Neuronal stem cell (in vitro differentiated cells): Measurements from ENCODE around the gene TTC33.
"Not testable (repeated sequence)": the region's sequence is repeated elsewhere in the genome, so short reads cannot be mapped to it uniquely, and the experiment has no call there.

Source experiments
- DNase-seq: peaks from one replicate; pipeline ENCODE4 v3.0.0-alpha.2; 2013; ENCODE audit warnings: low spot score
- H2AFZ ChIP-seq: one replicate; pipeline ENCODE4 v1.6.1; 2013; ENCODE audit warnings: mild to moderate bottlenecking, low read length, inconsistent platforms
- H2AK5ac ChIP-seq: 2 replicates; pipeline ENCODE4 v1.6.1; 2013; ENCODE audit warnings: low read depth, mild to moderate bottlenecking, inconsistent platforms, low read length, moderate library complexity, mixed read lengths
- H2BK120ac ChIP-seq: 2 replicates; pipeline ENCODE4 v1.6.1; 2013; ENCODE audit warnings: low read depth, mild to moderate bottlenecking, inconsistent platforms, low read length, moderate library complexity, mixed read lengths
- H2BK12ac ChIP-seq: one replicate; pipeline ENCODE4 v1.6.1; 2013; ENCODE audit warnings: low read length, inconsistent platforms
- H2BK15ac ChIP-seq: 2 replicates; pipeline ENCODE4 v1.6.1; 2013; ENCODE audit warnings: mild to moderate bottlenecking, low read length, inconsistent platforms, mixed read lengths
- H2BK5ac ChIP-seq: one replicate; pipeline ENCODE4 v1.6.1; 2013; ENCODE audit warnings: inconsistent platforms, mild to moderate bottlenecking, low read length, moderate library complexity
- H3K14ac ChIP-seq: one replicate; pipeline ENCODE4 v1.6.1; 2013; ENCODE audit warnings: low read length, inconsistent platforms
- H3K18ac ChIP-seq: 2 replicates; pipeline ENCODE4 v1.6.1; 2013; ENCODE audit warnings: low read length, inconsistent platforms
- H3K23ac ChIP-seq: 2 replicates; pipeline ENCODE4 v1.6.1; 2013; ENCODE audit warnings: low read depth, mild to moderate bottlenecking, mixed read lengths, low read length, inconsistent platforms; ENCODE audit not compliant: poor library complexity
- H3K27ac ChIP-seq: replicated peaks from 3 replicates; pipeline ENCODE4 v1.5.1; 2013; ENCODE audit warnings: low read length, inconsistent platforms
- H3K27me3 ChIP-seq, 3 experiments: 2 replicates each; pipeline ENCODE4 v1.6.1; 2013; ENCODE audit warnings: low read length in 3 of 3, mild to moderate bottlenecking in 2 of 3, inconsistent platforms in 1 of 3, low read depth in 1 of 3, mixed read lengths in 1 of 3, moderate library complexity in 1 of 3; ENCODE audit not compliant: control insufficient read depth in 3 of 3, insufficient read depth in 3 of 3
- H3K36me3 ChIP-seq, 2 donors: replicated peaks in 1 of 2; 2 replicates each; pipeline ENCODE4 v1.6.1; 2013; ENCODE audit warnings: low read length in 2 of 2; ENCODE audit not compliant: control insufficient read depth in 2 of 2, insufficient read depth in 2 of 2
- H3K4ac ChIP-seq: 2 replicates; pipeline ENCODE4 v1.6.1; 2013; ENCODE audit warnings: inconsistent platforms, mild to moderate bottlenecking, low read length, moderate library complexity
- H3K4me1 ChIP-seq, 2 donors: 1 replicate in 1 of 2; 2 replicates in 1 of 2; pipeline ENCODE4 v1.6.1; 2013; ENCODE audit warnings: low read length in 2 of 2, low read depth in 1 of 2; ENCODE audit not compliant: control insufficient read depth in 2 of 2, insufficient read depth in 1 of 2
- H3K4me2 ChIP-seq: one replicate; pipeline ENCODE4 v1.6.1; 2013; ENCODE audit warnings: mild to moderate bottlenecking, low read length, inconsistent platforms; ENCODE audit not compliant: insufficient read depth, poor library complexity, severe bottlenecking
- H3K4me3 ChIP-seq, 2 donors: 2 replicates each; pipeline ENCODE4 v1.5.1; 2013; ENCODE audit warnings: low read length in 2 of 2, mild to moderate bottlenecking in 2 of 2, inconsistent platforms in 1 of 2, moderate library complexity in 1 of 2
- H3K79me1 ChIP-seq: one replicate; pipeline ENCODE4 v1.6.1; 2013; ENCODE audit warnings: low read depth, mild to moderate bottlenecking, inconsistent platforms, low read length, moderate library complexity
- H3K9ac ChIP-seq: one replicate; pipeline ENCODE4 v1.6.1; 2013; ENCODE audit warnings: mild to moderate bottlenecking, low read depth, low read length, inconsistent platforms; ENCODE audit not compliant: poor library complexity
- H3K9me3 ChIP-seq, 2 donors: replicated peaks in 1 of 2; 2 replicates each; pipeline versions ENCODE3 to v1.6.1; 2013; ENCODE audit warnings: low read length in 2 of 2, mild to moderate bottlenecking in 2 of 2, inconsistent platforms in 1 of 2, low read depth in 1 of 2, mixed read lengths in 1 of 2, moderate library complexity in 1 of 2; ENCODE audit not compliant: control insufficient read depth in 2 of 2, insufficient read depth in 1 of 2
- H4K8ac ChIP-seq: one replicate; pipeline ENCODE4 v1.6.1; 2013; ENCODE audit warnings: low read depth, mild to moderate bottlenecking, inconsistent platforms, low read length, moderate library complexity
- H4K91ac ChIP-seq: one replicate; pipeline ENCODE4 v1.6.1; 2013; ENCODE audit warnings: low read length, low read depth, mild to moderate bottlenecking, inconsistent platforms; ENCODE audit not compliant: poor library complexity
- WGBS, 2 donors: extraction: QIAGEN DNeasy Blood & Tissue Kit; methylation state at CpG; one replicate each; pipeline ENCODE4 v1.1.7; 2013; ENCODE audit warnings: missing lambda C conversion rate in 2 of 2, mixed read lengths in 1 of 2; ENCODE audit not compliant: insufficient read length in 2 of 2, insufficient replicate concordance in 1 of 2; ENCODE audit errors: extremely low coverage in 2 of 2; 5-methylcytosine and 5-hydroxymethylcytosine counted together

TTC33 gene

DNA sequence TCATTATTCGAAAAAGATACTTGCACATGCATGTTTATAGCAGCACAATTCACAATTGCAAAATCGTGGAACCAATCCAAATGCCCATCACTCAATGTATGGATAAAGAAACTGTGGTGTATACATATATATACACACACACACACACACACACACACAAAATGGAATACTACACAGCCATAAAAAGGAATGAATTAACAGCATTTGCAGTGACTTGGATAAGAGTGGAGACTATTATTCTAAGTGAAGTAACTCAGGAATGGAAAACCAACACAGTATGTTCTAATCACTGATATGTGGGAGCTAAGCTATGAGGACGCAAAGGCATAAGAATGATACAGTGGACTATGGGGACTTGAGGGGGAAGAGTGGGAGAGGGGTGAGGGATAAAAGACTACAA lies 39.1 kb upstream of the TTC33 start:
- not testable (repeated sequence) for H3K4ac ChIP-seq, H3K18ac ChIP-seq, H2BK5ac ChIP-seq, H2BK15ac ChIP-seq, H3K23ac ChIP-seq, H3K79me1 ChIP-seq, H3K4me2 ChIP-seq, H2AK5ac ChIP-seq, H4K91ac ChIP-seq, H2BK120ac ChIP-seq, H3K4me1 ChIP-seq, H2BK12ac ChIP-seq, H3K9me3 ChIP-seq, H3K14ac ChIP-seq, DNase-seq, H3K27me3 ChIP-seq, H3K4me3 ChIP-seq, H3K9ac ChIP-seq, H4K8ac ChIP-seq, H3K27ac ChIP-seq, H2AFZ ChIP-seq
- no CpG with 5 or more reads among the region's 3 CpGs for WGBS, 2 donors
- H3K36me3 ChIP-seq: peaks cover 0 to 14% of the 10 kb centered on the region in 2 donors

DNA sequence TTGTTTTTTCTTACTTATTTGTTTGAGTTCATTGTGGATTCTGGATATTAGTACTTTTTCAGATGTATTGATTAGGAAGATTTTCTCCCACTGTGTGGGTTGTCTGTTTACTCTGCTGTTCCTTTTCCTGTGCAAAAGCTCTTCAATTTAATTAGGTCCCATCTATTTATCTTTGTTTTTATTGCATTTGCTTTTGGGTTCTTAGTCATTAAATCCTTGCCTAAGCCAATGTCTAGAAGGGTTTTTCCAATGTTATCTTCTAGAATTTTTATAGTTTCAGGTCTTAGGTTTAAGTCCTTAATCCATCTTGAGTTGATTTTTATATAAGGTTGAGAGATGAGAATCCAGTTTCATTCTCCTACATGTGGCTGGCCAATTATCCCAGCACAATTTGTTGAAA lies 38.6 kb upstream of the TTC33 start:
- not testable (repeated sequence) for H2BK5ac ChIP-seq, H3K4ac ChIP-seq, H3K9ac ChIP-seq, H3K4me3 ChIP-seq, H3K4me1 ChIP-seq, H3K27ac ChIP-seq, H2AK5ac ChIP-seq, H3K9me3 ChIP-seq, DNase-seq, H3K18ac ChIP-seq, H2BK12ac ChIP-seq, H3K27me3 ChIP-seq, H3K4me2 ChIP-seq, H2BK15ac ChIP-seq, H4K91ac ChIP-seq, H2BK120ac ChIP-seq, H2AFZ ChIP-seq, H4K8ac ChIP-seq, H3K23ac ChIP-seq, H3K14ac ChIP-seq, H3K79me1 ChIP-seq
- H3K36me3 ChIP-seq: peaks cover 0 to 17% of the 10 kb centered on the region in 2 donors

- DNase-seq, H3K18ac ChIP-seq, H3K4me1 ChIP-seq, H3K27me3 ChIP-seq, H2AFZ ChIP-seq, H2AK5ac ChIP-seq, H3K23ac ChIP-seq, H3K4me3 ChIP-seq, H3K27ac ChIP-seq, H4K8ac ChIP-seq, H3K14ac ChIP-seq, H2BK5ac ChIP-seq, H4K91ac ChIP-seq, H3K4ac ChIP-seq, H2BK120ac ChIP-seq, H2BK12ac ChIP-seq, H3K4me2 ChIP-seq, H2BK15ac ChIP-seq, H3K9ac ChIP-seq: not testable (repeated sequence)
- H3K36me3 ChIP-seq: peaks cover 0 to 21% of the 10 kb centered on the region in 2 donors
- WGBS, 2 donors: no CpG with 5 or more reads among the region's 10 CpGs
- H3K9me3 ChIP-seq: peaks cover 0 to 12% of the 10 kb centered on the region in 2 donors
- peaks cover 11% of the 10 kb centered on the region for H3K79me1 ChIP-seq
Measured at GRCh38 chr5:40792691-40793090, 36.9 kb upstream of the TTC33 start.

DNA sequence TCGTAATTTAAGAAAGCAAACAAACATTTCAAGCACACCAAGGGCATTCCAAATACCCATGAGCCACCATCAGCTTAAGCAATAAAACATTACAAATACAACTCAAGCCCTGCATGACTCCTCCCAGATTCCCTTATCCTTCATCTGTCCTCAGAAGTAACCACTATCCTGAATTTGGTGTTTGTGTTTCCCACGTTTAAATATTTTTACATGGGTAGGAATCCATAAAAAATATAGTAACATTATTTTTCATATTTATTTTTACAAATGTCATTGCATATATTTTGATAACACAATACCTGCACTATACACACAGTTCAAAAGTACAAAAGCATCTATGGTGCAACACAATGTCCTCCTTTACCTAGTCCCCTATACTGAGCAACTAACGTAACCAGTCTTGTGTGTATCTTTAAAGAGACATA lies 36.0 kb upstream of the TTC33 start:
- H3K4ac ChIP-seq: no peak overlapping the region
- no peak overlapping the region for H2BK12ac ChIP-seq
- no peak overlapping the region for H2BK5ac ChIP-seq
- H2AK5ac ChIP-seq: no peak overlapping the region
- no CpG with 5 or more reads among the region's 3 CpGs for WGBS, 2 donors
- H3K79me1 ChIP-seq: peaks cover 8% of the 10 kb centered on the region
- H4K91ac ChIP-seq: no peak overlapping the region
- H3K36me3 ChIP-seq: peaks cover 0 to 21% of the 10 kb centered on the region in 2 donors
- H2BK15ac ChIP-seq: no peak overlapping the region
- peaks cover 0 to 17% of the 10 kb centered on the region in 2 donors for H3K9me3 ChIP-seq
- H3K14ac ChIP-seq: no peak overlapping the region
- H3K4me3 ChIP-seq: no peak overlapping the region
- no peak overlapping the region for H3K27ac ChIP-seq
- no peak overlapping the region for H3K9ac ChIP-seq
- H3K23ac ChIP-seq: no peak overlapping the region
- no peak for DNase-seq
- no peak overlapping the region for H2BK120ac ChIP-seq
- H3K27me3 ChIP-seq: no peaks in the 10 kb centered on the region
- H2AFZ ChIP-seq: no peak overlapping the region
- no peak overlapping the region for H3K4me2 ChIP-seq
- H3K18ac ChIP-seq: no peak overlapping the region
- H4K8ac ChIP-seq: no peak overlapping the region
- peaks cover 2% of the 10 kb centered on the region in 2 donors for H3K4me1 ChIP-seq
